Testis (tissue), 3 donors: ENCODE results near the gene ZNF644. TPM values are rescaled to one million over a fixed set of nuclear protein-coding genes. Genes with fewer than 3 reads are reported as not detected.

Experiments
- DNase-seq: peaks from one replicate; pipeline ENCODE4 v3.0.0-alpha.2; 2019
- H3K27ac ChIP-seq, 2 donors: fragments of 200-600 bp; sonication (generic); one replicate each; pipeline ENCODE4 v1.5.1; 2019
- H3K27me3 ChIP-seq: fragments of 200-600 bp; sonication (generic); one replicate; pipeline ENCODE4 v1.5.1; 2019
- H3K36me3 ChIP-seq: fragments of 200-600 bp; sonication (generic); one replicate; pipeline ENCODE4 v1.5.1; 2017; ENCODE audit warnings: low read depth; ENCODE audit errors: missing control alignments
- H3K4me1 ChIP-seq: fragments of 200-600 bp; sonication (generic); one replicate; pipeline ENCODE4 v1.5.1; 2019
- H3K4me3 ChIP-seq, 2 donors: fragments of 200-600 bp; sonication (generic); one replicate each; pipeline ENCODE4 v1.5.1; 2017 to 2019
- H3K9me3 ChIP-seq: fragments of 200-600 bp; sonication (generic); one replicate; pipeline ENCODE4 v1.5.1; 2017
- POLR2A ChIP-seq: fragments of 450-650 bp; IDR thresholded peaks from one replicate; pipeline ENCODE4 v1.6.1; 2017; ENCODE audit warnings: antibody characterized with exemption, mild to moderate bottlenecking, moderate library complexity
- WGBS, 2 donors: methylation state at CpG; one replicate each; pipeline ENCODE4 v1.1.5; 2018; 5-methylcytosine and 5-hydroxymethylcytosine counted together
- intact Hi-C: fragments of 100-400 bp; cut with DNase I; formaldehyde crosslinking; loops from one replicate; pipeline ENCODE4 v1.15.1; 2023; ENCODE audit warnings: low total_unique reads
- polyA plus RNA-seq: library from polyadenylated mRNA; stranded (reverse); fragments of 350-450 nt; fragmentation: Illumina TruSeq; extraction: RNeasy Lipid Tissue Mini Kit (QIAGEN cat#74804); gene quantifications from one replicate; pipeline ENCODE4 v1.2.3, GENCODE V29; 2014; ENCODE audit warnings: low read depth, low replicate concordance; ENCODE audit not compliant: insufficient read depth
- total RNA-seq, 2 donors: library from RNA; depleted of rRNA; stranded (reverse); fragments of >200 nt; gene quantifications; one replicate each; pipeline ENCODE4 v1.2.3, GENCODE V29; 2016
- TF ChIP-seq, protein P1 (sequence below), 3 experiments: fragments of 450-650 bp in 2 of 3; fragments of 200-600 bp in 1 of 3; sonication (generic) in 1 of 3; IDR thresholded peaks; one replicate each; pipeline ENCODE4 v1.5.1; 2016 to 2019; ENCODE audit warnings: antibody characterized with exemption in 3 of 3, mild to moderate bottlenecking in 2 of 3, moderate library complexity in 1 of 3

The ZNF644 gene
- total and polyA plus RNA-seq, 3 donors from 2014 or later = 21.6 to 73.8 (median 70.5) TPM

GRCh38 chr1:90881034-90881433, 140.8 kb downstream of the ZNF644 start:
- DNase-seq = no peak
- intact Hi-C loops = no loop called here
- H3K4me1 ChIP-seq = no peaks in the 10 kb centered on the region
- H3K36me3 ChIP-seq = no peaks in the 10 kb centered on the region
- H3K27me3 ChIP-seq = no peaks in the 10 kb centered on the region
- H3K27ac ChIP-seq = no peak overlapping the region
- H3K4me3 ChIP-seq = no peak overlapping the region
- no peak for TF ChIP-seq POLR2A
- TF ChIP-seq, protein P1, sequence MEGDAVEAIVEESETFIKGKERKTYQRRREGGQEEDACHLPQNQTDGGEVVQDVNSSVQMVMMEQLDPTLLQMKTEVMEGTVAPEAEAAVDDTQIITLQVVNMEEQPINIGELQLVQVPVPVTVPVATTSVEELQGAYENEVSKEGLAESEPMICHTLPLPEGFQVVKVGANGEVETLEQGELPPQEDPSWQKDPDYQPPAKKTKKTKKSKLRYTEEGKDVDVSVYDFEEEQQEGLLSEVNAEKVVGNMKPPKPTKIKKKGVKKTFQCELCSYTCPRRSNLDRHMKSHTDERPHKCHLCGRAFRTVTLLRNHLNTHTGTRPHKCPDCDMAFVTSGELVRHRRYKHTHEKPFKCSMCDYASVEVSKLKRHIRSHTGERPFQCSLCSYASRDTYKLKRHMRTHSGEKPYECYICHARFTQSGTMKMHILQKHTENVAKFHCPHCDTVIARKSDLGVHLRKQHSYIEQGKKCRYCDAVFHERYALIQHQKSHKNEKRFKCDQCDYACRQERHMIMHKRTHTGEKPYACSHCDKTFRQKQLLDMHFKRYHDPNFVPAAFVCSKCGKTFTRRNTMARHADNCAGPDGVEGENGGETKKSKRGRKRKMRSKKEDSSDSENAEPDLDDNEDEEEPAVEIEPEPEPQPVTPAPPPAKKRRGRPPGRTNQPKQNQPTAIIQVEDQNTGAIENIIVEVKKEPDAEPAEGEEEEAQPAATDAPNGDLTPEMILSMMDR (IDR thresholded peaks at IDR 0.05) = no peak
- H3K9me3 ChIP-seq = no peaks in the 10 kb centered on the region

DNA sequence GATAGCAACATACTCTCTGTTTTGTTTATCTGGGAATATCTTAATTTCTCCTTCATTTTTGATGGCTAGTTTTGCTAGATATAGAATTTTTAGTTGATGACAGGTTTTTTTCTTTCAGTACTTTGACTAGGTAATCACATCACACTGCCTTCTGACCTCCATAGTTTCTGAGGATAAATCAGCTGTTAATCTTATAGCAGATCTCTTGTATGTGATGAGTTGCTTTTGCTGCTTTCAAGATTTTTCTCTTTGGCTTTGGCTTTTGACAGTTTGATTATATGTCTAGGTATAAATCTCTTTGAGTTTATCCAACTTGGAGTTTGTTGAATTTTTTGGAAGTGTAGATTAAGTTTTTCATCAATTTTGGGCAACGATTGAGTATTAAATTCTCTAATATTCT, 142.6 kb downstream of the ZNF644 start:
- H3K27me3 ChIP-seq = no peaks in the 10 kb centered on the region
- H3K27ac ChIP-seq = no peak overlapping the region
- H3K9me3 ChIP-seq = no peaks in the 10 kb centered on the region
- WGBS, 2 donors = 85 to 94% methylated on average over 1 of the region's 1 CpG
- H3K36me3 ChIP-seq = no peaks in the 10 kb centered on the region
- no peak for DNase-seq
- H3K4me3 ChIP-seq = no peak overlapping the region
- no peaks in the 10 kb centered on the region for H3K4me1 ChIP-seq
- intact Hi-C loops = no loop called here
- TF ChIP-seq, protein P1 (IDR thresholded peaks at IDR 0.05) = no peak

GRCh38 chr1:90876101-90876500, 145.7 kb downstream of the ZNF644 start:
- no peaks in the 10 kb centered on the region for H3K36me3 ChIP-seq
- intact Hi-C loops = no loop called here

More at GRCh38 chr1:90876101-90876500, 145.7 kb downstream of the ZNF644 start:
- Histone ChIP-seq H3K4me3 (no peak overlapping the region), H3K27me3 (no peaks in the 10 kb centered on the region), H3K9me3 (no peaks in the 10 kb centered on the region), H3K4me1 (no peaks in the 10 kb centered on the region), H3K27ac (no peak overlapping the region)
- WGBS, 2 donors = 63 to 65% methylated on average over 3 of the region's 3 CpGs
- TF ChIP-seq POLR2A = no peak
- TF ChIP-seq, protein P1 (IDR thresholded peaks at IDR 0.05) = no peak
- no peak for DNase-seq
